Smooth muscle cell (in vitro differentiated cells): ENCODE results near the gene C14orf93. TPM values are rescaled to one million over a fixed set of nuclear protein-coding genes. Genes with fewer than 3 reads are reported as not detected.
A peak's percentile ranks its signal among the peaks of the same experiment; 100 is the strongest.

Source experiments
- DNase-seq: peaks from one replicate; lab custom pipeline; 2025; ENCODE audit not compliant: unreplicated experiment; lab: John Stamatoyannopoulos, UW
- H2AFZ ChIP-seq: fragments of 200-600 bp; sonication (generic); 2 replicates; pipeline ENCODE4 v1.6.0; 2016; ENCODE audit warnings: antibody characterized with exemption, low read depth, mild to moderate bottlenecking
- H3F3A ChIP-seq: fragments of 200-600 bp; sonication (generic); 2 replicates; pipeline ENCODE4 v1.6.0; 2017; ENCODE audit warnings: antibody characterized with exemption, low read depth
- H3K27ac ChIP-seq: fragments of 200-600 bp; sonication (generic); 2 replicates; pipeline ENCODE4 v1.5.1; 2016; ENCODE audit warnings: low read depth, mild to moderate bottlenecking
- H3K27me3 ChIP-seq: fragments of 200-600 bp; sonication (generic); 2 replicates; pipeline ENCODE4 v1.6.1; 2016; ENCODE audit warnings: low read depth, mild to moderate bottlenecking
- H3K36me3 ChIP-seq: fragments of 200-600 bp; sonication (generic); 2 replicates; pipeline ENCODE4 v1.5.1; 2016; ENCODE audit warnings: low read depth
- H3K4me1 ChIP-seq: fragments of 200-600 bp; sonication (generic); 2 replicates; pipeline ENCODE4 v1.5.1; 2016; ENCODE audit warnings: low read depth
- H3K4me2 ChIP-seq: fragments of 200-600 bp; sonication (generic); 2 replicates; pipeline ENCODE4 v1.6.0; 2016; ENCODE audit warnings: mild to moderate bottlenecking
- H3K4me3 ChIP-seq: fragments of 200-600 bp; sonication (generic); 2 replicates; pipeline ENCODE4 v1.5.1; 2016; ENCODE audit warnings: mild to moderate bottlenecking
- H3K79me2 ChIP-seq: fragments of 200-600 bp; sonication (generic); 2 replicates; pipeline ENCODE4 v1.6.0; 2016; ENCODE audit warnings: low read depth, mild to moderate bottlenecking
- H3K9ac ChIP-seq: fragments of 200-600 bp; sonication (generic); 2 replicates; pipeline ENCODE4 v1.6.0; 2016; ENCODE audit warnings: low read depth
- H3K9me3 ChIP-seq: fragments of 200-600 bp; sonication (generic); replicated peaks from 2 replicates; pipeline ENCODE4 v1.5.1; 2016; ENCODE audit warnings: low read depth
- H4K20me1 ChIP-seq: fragments of 200-600 bp; sonication (generic); 2 replicates; pipeline ENCODE4 v1.6.0; 2016; ENCODE audit warnings: low read depth
- WGBS: methylation state at CpG from one replicate; pipeline ENCODE4 v1.1.7; 2016; ENCODE audit warnings: low lambda C conversion rate; 5-methylcytosine and 5-hydroxymethylcytosine counted together
- polyA plus RNA-seq: library from polyadenylated mRNA; unstranded; fragments of >200 nt; fragmentation: Nextera tagmentation; extraction: Ambion mirVana; gene quantifications from 2 replicates; pipeline ENCODE4 v1.2.1, GENCODE V29; 2016
- total RNA-seq: library from RNA; depleted of rRNA; stranded (reverse); fragments of >200 nt; gene quantifications from 2 replicates; pipeline ENCODE4 v1.2.3, GENCODE V29; 2014
- TF ChIP-seq, protein P1 (sequence below): fragments of 200-600 bp; sonication (generic); IDR thresholded peaks from 2 replicates; pipeline ENCODE4 v1.5.1; 2017; ENCODE audit warnings: borderline replicate concordance, mild to moderate bottlenecking, antibody characterized with exemption; ENCODE audit not compliant: insufficient read depth, poor library complexity, severe bottlenecking

Gene C14orf93
- total RNA-seq (10.2 and 11.9 TPM in 2 replicates), polyA plus RNA-seq (6.7 and 8.4 TPM in 2 replicates)

- peak; percentile 5 for DNase-seq
- H3F3A ChIP-seq, result peaks cover 3% of the 10 kb centered on the region
- 9% methylated on average over 28 of the region's 40 CpGs for WGBS
These were observed at the start of gene C14orf93 for GRCh38 chr14:23009939-23010726. TSS of gene C14orf93 (minus strand) at chr14:23010143. CDS start at chr14:22999023, 11,120 bp downstream.

GRCh38 chr14:23058654-23059504, 48.9 kb upstream of the C14orf93 start:
- Histone ChIP-seq H3K4me1 (peaks cover 5% of the 10 kb centered on the region), H2AFZ (no peak overlapping the region), H3K4me3 (no peak overlapping the region), H4K20me1 (peaks cover 14% of the 10 kb centered on the region), H3K4me2 (no peak overlapping the region), H3K27ac (no peak overlapping the region), H3F3A (peaks cover 47% of the 10 kb centered on the region), H3K36me3 (no peaks in the 10 kb centered on the region), H3K9ac (no peak overlapping the region), H3K79me2 (no peaks in the 10 kb centered on the region), H3K9me3 (no peaks in the 10 kb centered on the region), H3K27me3 (no peaks in the 10 kb centered on the region)
- 96% methylated on average over 21 of the region's 32 CpGs for WGBS
- DNase-seq, result no peak
- TF ChIP-seq, protein P1, sequence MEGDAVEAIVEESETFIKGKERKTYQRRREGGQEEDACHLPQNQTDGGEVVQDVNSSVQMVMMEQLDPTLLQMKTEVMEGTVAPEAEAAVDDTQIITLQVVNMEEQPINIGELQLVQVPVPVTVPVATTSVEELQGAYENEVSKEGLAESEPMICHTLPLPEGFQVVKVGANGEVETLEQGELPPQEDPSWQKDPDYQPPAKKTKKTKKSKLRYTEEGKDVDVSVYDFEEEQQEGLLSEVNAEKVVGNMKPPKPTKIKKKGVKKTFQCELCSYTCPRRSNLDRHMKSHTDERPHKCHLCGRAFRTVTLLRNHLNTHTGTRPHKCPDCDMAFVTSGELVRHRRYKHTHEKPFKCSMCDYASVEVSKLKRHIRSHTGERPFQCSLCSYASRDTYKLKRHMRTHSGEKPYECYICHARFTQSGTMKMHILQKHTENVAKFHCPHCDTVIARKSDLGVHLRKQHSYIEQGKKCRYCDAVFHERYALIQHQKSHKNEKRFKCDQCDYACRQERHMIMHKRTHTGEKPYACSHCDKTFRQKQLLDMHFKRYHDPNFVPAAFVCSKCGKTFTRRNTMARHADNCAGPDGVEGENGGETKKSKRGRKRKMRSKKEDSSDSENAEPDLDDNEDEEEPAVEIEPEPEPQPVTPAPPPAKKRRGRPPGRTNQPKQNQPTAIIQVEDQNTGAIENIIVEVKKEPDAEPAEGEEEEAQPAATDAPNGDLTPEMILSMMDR, result no peak

More at GRCh38 chr14:23009939-23010726, at the start of gene C14orf93:
- Histone ChIP-seq H3K9me3 (no peaks in the 10 kb centered on the region), H3K36me3 (no peaks in the 10 kb centered on the region), H2AFZ (peak within 1 kb of the TSS; percentile 95), H3K79me2 (no peaks in the 10 kb centered on the region), H3K27ac (peak within 1 kb of the TSS; percentile 42), H4K20me1 (no peaks in the 10 kb centered on the region), H3K9ac (peak within 1 kb of the TSS; percentile 47), H3K27me3 (no peaks in the 10 kb centered on the region), H3K4me2 (peak within 1 kb of the TSS; percentile 86), H3K4me1 (peaks cover 11% of the 10 kb centered on the region), H3K4me3 (peak within 1 kb of the TSS; percentile 66)
- TF ChIP-seq, protein P1, result no peak

GRCh38 chr14:23057757-23058653, 48.1 kb upstream of the C14orf93 start:
- Histone ChIP-seq H3K9ac (peak overlapping the region; percentile 16), H4K20me1 (peaks cover 7% of the 10 kb centered on the region), H3K4me2 (peak overlapping the region; percentile 100), H3K9me3 (no peaks in the 10 kb centered on the region), H3K27ac (no peak overlapping the region), H3K27me3 (no peaks in the 10 kb centered on the region), H2AFZ (no peak overlapping the region), H3K36me3 (no peaks in the 10 kb centered on the region), H3K79me2 (no peaks in the 10 kb centered on the region), H3F3A (peaks cover 38% of the 10 kb centered on the region), H3K4me1 (peaks cover 5% of the 10 kb centered on the region), H3K4me3 (peak overlapping the region; percentile 82)
- TF ChIP-seq, protein P1, result peak; percentile 89
- DNase-seq, result no peak
- WGBS, result 2% methylated on average over 49 of the region's 51 CpGs
